ENCODE measurements around the gene DAZAP1.

The DAZAP1 gene

GRCh38 chr19:1460033-1460995 lies 52.9 kb downstream of the DAZAP1 start:
- DNase-seq: no peak

GRCh38 chr19:1461862-1462261 lies 54.5 kb downstream of the DAZAP1 start:
- no peak for DNase-seq

GRCh38 chr19:1465191-1466016 lies 58.0 kb downstream of the DAZAP1 start:
- no peak for DNase-seq

GRCh38 chr19:1466018-1466460 lies 58.7 kb downstream of the DAZAP1 start:
- no peak for DNase-seq

- DNase-seq: no peak
Observed at GRCh38 chr19:1466461-1467214, 59.3 kb downstream of the DAZAP1 start.

GRCh38 chr19:1467215-1467489 lies 59.8 kb downstream of the DAZAP1 start:
- DNase-seq: no peak

GRCh38 chr19:1467490-1468273 lies 60.3 kb downstream of the DAZAP1 start:
- DNase-seq: no peak

- DNase-seq: no peak
Observed at GRCh38 chr19:1468274-1468820, 61.0 kb downstream of the DAZAP1 start.

- no peak for DNase-seq
Observed at GRCh38 chr19:1468821-1469254, 61.5 kb downstream of the DAZAP1 start.

GRCh38 chr19:1469255-1470054 lies 62.1 kb downstream of the DAZAP1 start:
- no peak for DNase-seq

- DNase-seq: no peak
Observed at GRCh38 chr19:1470055-1470304, 62.6 kb downstream of the DAZAP1 start.

GRCh38 chr19:1470305-1471009 lies 63.1 kb downstream of the DAZAP1 start:
- DNase-seq: peak; percentile 21

GRCh38 chr19:1471010-1471514 lies 63.7 kb downstream of the DAZAP1 start:
- DNase-seq: no peak

- DNase-seq: no peak
Observed at GRCh38 chr19:1471515-1472160, 64.3 kb downstream of the DAZAP1 start.

- peak; percentile 29 for DNase-seq
Observed at GRCh38 chr19:1472231-1473084, 65.1 kb downstream of the DAZAP1 start.

- DNase-seq: no peak
Observed at GRCh38 chr19:1473085-1473851, 65.9 kb downstream of the DAZAP1 start.

GRCh38 chr19:1474011-1474764 lies 66.8 kb downstream of the DAZAP1 start:
- no peak for DNase-seq
